HG03064 (cell line): ENCODE data around the gene DOCK11.

Source experiments
- ATAC-seq: cut with Tn5 transposase; IDR thresholded peaks from one replicate; pipeline ENCODE4 v1.9.1; 2021; ENCODE audit warnings: low read depth; ENCODE audit not compliant: unreplicated experiment

Gene DOCK11

DNA sequence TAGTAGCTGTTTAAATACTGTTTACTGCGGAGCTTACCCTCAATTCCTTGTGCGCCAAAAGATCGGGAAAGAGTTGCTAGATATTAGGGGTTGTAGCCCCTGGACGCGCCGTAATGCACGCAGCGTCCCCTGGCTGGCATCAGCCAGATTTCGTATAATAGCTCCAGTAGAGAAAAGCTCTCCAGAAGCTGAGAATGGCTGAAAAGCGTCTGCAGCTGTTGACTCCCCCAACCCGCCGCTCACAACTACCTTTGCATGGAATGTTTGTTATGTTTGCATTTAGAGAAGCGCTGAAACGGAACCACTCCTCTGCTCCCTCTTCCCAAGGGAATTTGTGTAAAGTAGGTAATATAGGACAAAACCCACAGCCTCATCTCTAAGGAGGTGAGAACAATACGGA, 3.7 kb downstream of the DOCK11 start:
- no peak for ATAC-seq

- no peak for ATAC-seq
These were observed 6.7 kb downstream of the DOCK11 start for GRCh38 chrX:118502161-118502789.

GRCh38 chrX:118503260-118504041, 7.8 kb downstream of the DOCK11 start:
- ATAC-seq: no peak

- no peak for ATAC-seq
These were observed 9.0 kb downstream of the DOCK11 start for GRCh38 chrX:118504581-118504980.

GRCh38 chrX:118506805-118507480, 11.3 kb downstream of the DOCK11 start:
- no peak for ATAC-seq

GRCh38 chrX:118507766-118508165, 12.2 kb downstream of the DOCK11 start:
- no peak for ATAC-seq

DNA sequence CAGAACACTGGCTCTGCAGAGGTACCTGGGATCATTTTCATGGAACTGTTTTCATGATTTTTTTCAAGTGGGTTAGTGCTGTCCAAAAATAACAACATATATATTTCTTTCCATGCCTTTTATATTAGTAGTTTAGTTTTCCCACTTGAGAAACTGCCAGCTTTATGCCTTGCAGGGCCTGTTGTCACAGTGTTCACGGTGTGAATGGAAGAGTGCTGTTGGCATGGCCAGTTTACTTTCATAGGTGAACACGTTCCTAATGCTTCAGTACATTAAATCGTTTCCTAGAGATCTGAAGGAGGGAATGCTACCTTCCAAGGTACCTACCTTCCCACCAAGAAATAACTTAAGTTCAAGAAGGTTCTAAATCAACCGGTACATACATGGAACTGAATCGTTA, 12.6 kb downstream of the DOCK11 start:
- no peak for ATAC-seq

DNA sequence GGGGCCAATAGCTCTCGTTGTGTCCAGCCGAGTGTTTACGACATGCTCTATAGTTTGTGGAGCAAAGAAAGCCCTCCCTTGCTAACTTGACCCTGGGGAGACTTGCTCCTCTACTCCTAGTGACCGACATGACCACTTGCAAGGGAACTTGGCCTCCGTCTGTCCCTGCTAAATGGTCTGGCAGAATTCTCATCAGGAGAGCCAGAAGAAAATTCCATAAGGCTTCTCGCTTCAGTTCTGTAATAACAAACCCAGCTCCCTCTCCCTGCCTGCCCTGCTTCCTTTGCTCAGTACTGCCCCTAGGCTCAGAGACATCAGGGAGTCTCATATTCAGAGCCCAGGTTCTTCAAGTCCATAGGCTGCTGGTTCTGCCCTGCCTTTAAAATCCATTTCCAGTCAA, 13.0 kb downstream of the DOCK11 start:
- ATAC-seq: no peak

GRCh38 chrX:118510111-118510510, 14.5 kb downstream of the DOCK11 start:
- no peak for ATAC-seq

DNA sequence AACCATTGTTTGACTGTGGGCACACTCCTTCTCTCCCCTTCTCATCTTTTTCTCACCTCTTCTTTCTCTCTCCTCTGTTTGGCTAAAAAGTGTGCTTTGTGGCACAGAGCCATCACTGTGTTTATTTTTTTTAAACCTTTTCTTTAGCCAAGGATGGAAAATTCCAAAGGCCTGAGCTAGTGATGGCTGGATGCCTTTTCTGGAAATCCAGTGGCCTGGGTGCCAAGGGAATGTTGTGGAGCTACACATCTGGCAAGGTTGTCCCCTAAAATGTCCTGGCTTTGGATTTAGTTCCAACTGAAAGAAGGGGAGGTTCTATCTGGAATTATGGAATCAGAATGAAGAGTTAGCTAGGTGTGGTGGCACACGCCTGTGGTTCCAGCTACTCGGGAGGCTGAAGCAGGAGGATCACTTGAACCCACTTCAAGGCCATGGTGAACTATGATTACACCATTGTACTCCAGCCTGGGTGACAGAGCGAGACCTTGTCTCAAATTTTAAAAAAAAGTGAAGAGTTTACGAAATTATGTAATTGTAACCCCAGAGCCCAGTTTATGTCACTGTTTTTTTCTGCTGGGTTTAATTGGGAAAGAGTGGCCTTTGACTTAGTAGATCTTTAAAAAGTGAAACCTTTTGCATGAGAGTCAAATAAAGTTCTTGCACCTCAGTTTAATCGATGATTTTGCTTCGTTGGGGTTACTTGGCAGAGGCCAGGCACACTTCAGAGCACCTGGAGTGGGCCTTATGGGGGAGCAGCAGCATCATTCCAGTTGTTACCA, 17.7 kb downstream of the DOCK11 start:
- no peak for ATAC-seq

- ATAC-seq: no peak
These were observed 24.0 kb downstream of the DOCK11 start for GRCh38 chrX:118519411-118520215.

DNA sequence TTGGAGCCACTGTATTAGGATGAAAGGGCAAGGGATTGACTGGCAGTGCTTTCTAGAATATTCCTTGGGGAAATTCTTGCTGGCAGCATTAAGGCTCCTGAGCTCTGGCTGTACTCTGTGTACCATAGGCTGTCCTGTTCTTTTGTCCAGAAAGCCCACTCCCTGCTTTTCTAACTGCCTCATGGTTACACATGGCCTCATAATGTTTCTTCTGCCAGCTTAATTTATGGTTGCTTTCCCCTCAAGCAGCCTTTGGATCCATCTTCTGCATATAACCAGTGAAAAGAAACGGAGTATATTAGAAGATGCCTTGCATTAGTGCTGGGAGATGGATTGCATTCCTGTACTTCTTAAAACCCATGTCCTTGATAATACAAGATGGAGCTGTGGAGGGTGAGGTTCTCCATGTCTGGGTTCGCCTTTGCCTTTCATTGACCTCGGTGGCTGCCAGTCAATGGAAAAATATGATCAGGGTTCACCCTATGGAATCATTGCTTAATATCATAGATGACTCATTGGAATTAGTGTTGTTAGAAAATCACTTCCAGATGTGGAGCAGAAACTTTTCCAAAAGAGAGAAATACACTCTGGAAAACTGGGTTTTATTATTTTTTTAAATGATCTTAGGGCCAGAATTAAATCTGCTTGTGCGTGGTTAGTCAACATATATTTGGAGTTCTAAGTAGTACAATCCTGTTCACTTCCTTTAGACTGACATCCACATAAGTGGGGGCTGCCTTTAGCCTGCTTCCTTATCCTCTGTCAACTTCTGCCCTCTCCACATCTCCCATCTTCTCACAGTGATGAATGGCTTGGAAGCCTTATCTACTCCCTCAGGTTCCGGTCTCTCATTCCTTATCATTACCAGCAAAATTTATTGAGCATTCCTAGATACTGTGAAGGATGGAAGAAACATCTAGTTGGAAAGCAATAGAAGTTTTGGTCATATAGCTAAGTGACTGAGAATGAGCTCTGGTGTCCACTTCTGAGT, 24.9 kb downstream of the DOCK11 start:
- ATAC-seq: no peak

DNA sequence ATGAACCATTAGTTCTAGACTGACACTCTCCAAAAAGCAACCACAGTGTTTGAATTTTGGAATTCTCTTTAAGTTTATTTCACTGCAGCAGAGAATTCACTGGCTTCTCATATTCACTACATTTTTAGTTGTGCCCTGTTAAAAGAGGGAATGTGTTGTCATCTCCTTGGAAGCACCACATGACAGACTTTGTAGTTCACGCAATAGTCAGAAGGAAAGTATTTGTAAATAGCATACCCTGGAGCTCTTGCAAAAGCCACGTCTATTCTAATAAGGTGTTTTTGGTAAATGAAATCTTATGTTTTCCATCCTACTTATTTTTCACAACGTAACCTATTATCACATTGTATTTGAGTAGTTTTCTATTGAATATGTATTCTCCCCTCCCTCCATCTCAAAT, 25.8 kb downstream of the DOCK11 start:
- ATAC-seq: no peak

GRCh38 chrX:118522230-118522926, 26.8 kb downstream of the DOCK11 start:
- no peak for ATAC-seq

GRCh38 chrX:118523920-118524319, 28.3 kb downstream of the DOCK11 start:
- ATAC-seq: no peak

GRCh38 chrX:118524344-118524743, 28.7 kb downstream of the DOCK11 start:
- ATAC-seq: no peak

- ATAC-seq: no peak
These were observed 29.6 kb downstream of the DOCK11 start for GRCh38 chrX:118525174-118525730.

- ATAC-seq: no peak
These were observed 30.5 kb downstream of the DOCK11 start for GRCh38 chrX:118526149-118526548.
